ENCODE data around the gene FHOD3. TPM values are rescaled to one million over a fixed set of nuclear protein-coding genes. Genes with fewer than 3 reads are reported as not detected.

The FHOD3 gene
- total RNA-seq, 1 experiment from 2014 or later, result 0.34 TPM

- no TSS peak for BruUV-seq (replicated peaks)
- no peaks in the 10 kb centered on the region for H3K27me3 ChIP-seq (replicated peaks; ENCODE audit: insufficient read depth, low read depth, low read length, poor library complexity)
- H3K9me3 ChIP-seq (ENCODE audit: low read depth, low read length, poor library complexity, severe bottlenecking), result no peaks in the 10 kb centered on the region
- intact Hi-C loops (cut with micrococcal nuclease; ENCODE audit: unreplicated experiment), result no loop called here
- ChIA-PET POLR2A (ENCODE audit: low non-redundant PET) (interaction anchor here (0.7 kb wide), 1 partner anchor 1634 kb away, joined by 3 read pairs; no protein-coding TSS in a partner anchor), CTCF (no interaction called here)
- peaks cover 23% of the 10 kb centered on the region for H3K36me3 ChIP-seq (ENCODE audit: insufficient read depth, low read length, poor library complexity, severe bottlenecking)
- no peak overlapping the region for H3K27ac ChIP-seq (ENCODE audit: low read depth, low read length, poor library complexity, severe bottlenecking)
- DNase-seq (ENCODE audit: low spot score), result no peak
- no peak overlapping the region for H3K4me3 ChIP-seq (ENCODE audit: low read depth, low read length, poor library complexity, severe bottlenecking)
- no peaks in the 10 kb centered on the region for H3K4me1 ChIP-seq (ENCODE audit: insufficient read depth, low read length, poor library complexity, severe bottlenecking)
- TF ChIP-seq CTCF (conservative IDR thresholded peaks at IDR 0.05; ENCODE audit: low read depth, low read length) (no peak), EZH2 (IDR thresholded peaks at IDR 0.05; ENCODE audit: borderline replicate concordance, low read depth, low read length, poor library complexity, severe bottlenecking) (no peak)
Observed at GRCh38 chr18:36792634-36793283, 495.2 kb downstream of the FHOD3 start.

GRCh38 chr18:36798738-36799473 lies 501.4 kb downstream of the FHOD3 start:
- TF ChIP-seq CTCF (conservative IDR thresholded peaks at IDR 0.05; ENCODE audit: low read depth, low read length) (no peak), EZH2 (IDR thresholded peaks at IDR 0.05; ENCODE audit: borderline replicate concordance, low read depth, low read length, poor library complexity, severe bottlenecking) (no peak)
- Histone ChIP-seq H3K27ac (ENCODE audit: low read depth, low read length, poor library complexity, severe bottlenecking) (no peak overlapping the region), H3K4me3 (ENCODE audit: low read depth, low read length, poor library complexity, severe bottlenecking) (no peak overlapping the region), H3K4me1 (ENCODE audit: insufficient read depth, low read length, poor library complexity, severe bottlenecking) (no peaks in the 10 kb centered on the region), H3K9me3 (ENCODE audit: low read depth, low read length, poor library complexity, severe bottlenecking) (no peaks in the 10 kb centered on the region), H3K27me3 (replicated peaks; ENCODE audit: insufficient read depth, low read depth, low read length, poor library complexity) (no peaks in the 10 kb centered on the region), H3K36me3 (ENCODE audit: insufficient read depth, low read length, poor library complexity, severe bottlenecking) (peaks cover 51% of the 10 kb centered on the region)
- ChIA-PET CTCF (no interaction called here), POLR2A (ENCODE audit: low non-redundant PET) (no interaction called here)
- no TSS peak for BruUV-seq (replicated peaks)
- intact Hi-C loops (cut with micrococcal nuclease; ENCODE audit: unreplicated experiment), result no loop called here
- no peak for DNase-seq (ENCODE audit: low spot score)

- H3K36me3 ChIP-seq (ENCODE audit: insufficient read depth, low read length, poor library complexity, severe bottlenecking), result peaks cover 49% of the 10 kb centered on the region
Observed at GRCh38 chr18:36805105-36805504, 507.6 kb downstream of the FHOD3 start.

More at GRCh38 chr18:36805105-36805504, 507.6 kb downstream of the FHOD3 start:
- no peak for DNase-seq (ENCODE audit: low spot score)
- ChIA-PET POLR2A (ENCODE audit: low non-redundant PET) (no interaction called here), CTCF (no interaction called here)
- Histone ChIP-seq H3K27me3 (replicated peaks; ENCODE audit: insufficient read depth, low read depth, low read length, poor library complexity) (no peaks in the 10 kb centered on the region), H3K4me1 (ENCODE audit: insufficient read depth, low read length, poor library complexity, severe bottlenecking) (no peaks in the 10 kb centered on the region), H3K27ac (ENCODE audit: low read depth, low read length, poor library complexity, severe bottlenecking) (no peak overlapping the region), H3K4me3 (ENCODE audit: low read depth, low read length, poor library complexity, severe bottlenecking) (no peak overlapping the region), H3K9me3 (ENCODE audit: low read depth, low read length, poor library complexity, severe bottlenecking) (no peaks in the 10 kb centered on the region)
- TF ChIP-seq CTCF (conservative IDR thresholded peaks at IDR 0.05; ENCODE audit: low read depth, low read length) (no peak), EZH2 (IDR thresholded peaks at IDR 0.05; ENCODE audit: borderline replicate concordance, low read depth, low read length, poor library complexity, severe bottlenecking) (no peak)
- BruUV-seq (replicated peaks), result no TSS peak
- intact Hi-C loops (cut with micrococcal nuclease; ENCODE audit: unreplicated experiment), result no loop called here

Data from A673 (cell line).